Astrocyte (in vitro differentiated cells and primary cell): ENCODE data around the gene ARL6IP4. TPM values are rescaled to one million over a fixed set of nuclear protein-coding genes. Genes with fewer than 3 reads are reported as not detected.

ENCODE experiments used
- DNase-seq: peaks from one replicate; pipeline ENCODE4 v3.0.0-alpha.2; 2010; ENCODE audit warnings: low read depth
- FAIRE-seq: peaks from 2 replicates; lab custom pipeline; 2011; peaks lifted over from hg19 to GRCh38; lab: Jason Lieb, UNC
- H2AFZ ChIP-seq: 2 replicates; pipeline ENCODE4 v1.6.0; 2012; ENCODE audit warnings: low read depth, low read length, inconsistent platforms
- H3K27ac ChIP-seq: 2 replicates; pipeline ENCODE4 v1.5.1; 2011; ENCODE audit warnings: low read depth, low read length, inconsistent platforms
- H3K27me3 ChIP-seq: 2 replicates; pipeline ENCODE4 v1.6.0; 2011; ENCODE audit warnings: low read length, inconsistent platforms; ENCODE audit not compliant: insufficient read depth
- H3K36me3 ChIP-seq: 2 replicates; pipeline ENCODE4 v1.5.1; 2011; ENCODE audit warnings: low read length, inconsistent platforms; ENCODE audit not compliant: insufficient read depth
- H3K4me1 ChIP-seq: 2 replicates; pipeline ENCODE4 v1.5.1; 2011; ENCODE audit warnings: low read length, inconsistent platforms; ENCODE audit not compliant: insufficient read depth
- H3K4me2 ChIP-seq: 2 replicates; pipeline ENCODE4 v1.6.0; 2012; ENCODE audit warnings: low read length, inconsistent platforms
- H3K4me3 ChIP-seq: 2 replicates; pipeline ENCODE4 v1.5.1; 2011; ENCODE audit warnings: low read depth, mild to moderate bottlenecking, low read length, inconsistent platforms; ENCODE audit not compliant: insufficient read depth
- H3K79me2 ChIP-seq: 2 replicates; pipeline ENCODE4 v1.6.0; 2012; ENCODE audit warnings: mild to moderate bottlenecking, low read length, inconsistent platforms; ENCODE audit not compliant: insufficient read depth
- H3K9ac ChIP-seq: 2 replicates; pipeline ENCODE4 v1.6.0; 2012; ENCODE audit warnings: mild to moderate bottlenecking, low read length, inconsistent platforms
- H3K9me3 ChIP-seq: 2 replicates; pipeline ENCODE4 v1.5.1; 2012; ENCODE audit warnings: low read depth, mild to moderate bottlenecking, low read length, inconsistent platforms; ENCODE audit not compliant: insufficient read depth
- H4K20me1 ChIP-seq: 2 replicates; pipeline ENCODE4 v1.6.0; 2012; ENCODE audit warnings: low read length, inconsistent platforms; ENCODE audit not compliant: insufficient read depth
- H3K27ac Mint-ChIP-seq: one replicate; pipeline ENCODE4 v1.8.0; 2021; ENCODE audit warnings: mild to moderate bottlenecking, mixed read lengths; ENCODE audit not compliant: unreplicated experiment
- H3K27me3 Mint-ChIP-seq: one replicate; pipeline ENCODE4 v1.8.0; 2021; ENCODE audit warnings: low read depth, mixed read lengths; ENCODE audit not compliant: unreplicated experiment
- H3K36me3 Mint-ChIP-seq: one replicate; pipeline ENCODE4 v1.8.0; 2021; ENCODE audit warnings: low read depth, mixed read lengths; ENCODE audit not compliant: unreplicated experiment
- H3K4me1 Mint-ChIP-seq: one replicate; pipeline ENCODE4 v1.8.0; 2021; ENCODE audit warnings: low read depth, mixed read lengths; ENCODE audit not compliant: unreplicated experiment
- H3K4me3 Mint-ChIP-seq: one replicate; pipeline ENCODE4 v1.8.0; 2021; ENCODE audit warnings: mild to moderate bottlenecking, moderate library complexity, mixed read lengths; ENCODE audit not compliant: unreplicated experiment
- H3K9me3 Mint-ChIP-seq: one replicate; pipeline ENCODE4 v1.8.0; 2021; ENCODE audit warnings: mild to moderate bottlenecking, mixed read lengths; ENCODE audit not compliant: unreplicated experiment
- CTCF ChIP-seq: IDR thresholded peaks from 2 replicates; pipeline ENCODE4 v1.5.1; 2011; ENCODE audit warnings: low read depth, mild to moderate bottlenecking, inconsistent platforms, low read length, moderate library complexity; ENCODE audit not compliant: insufficient read depth
- EZH2 ChIP-seq: IDR thresholded peaks from 2 replicates; pipeline ENCODE4 v1.6.1; 2012; ENCODE audit warnings: mild to moderate bottlenecking, low read length, inconsistent platforms; ENCODE audit not compliant: insufficient read depth
- total RNA-seq: library from RNA; stranded (reverse); gene quantifications from 2 replicates; pipeline ENCODE4 v1.2.1, GENCODE V29; 2021

ARL6IP4 gene
- total RNA-seq, 1 donor from 2014 or later = 122 TPM

GRCh38 chr12:122981587-122982476, 1.4 kb downstream of the ARL6IP4 start:
- Histone ChIP-seq H2AFZ (no peak overlapping the region), H3K4me1 (peaks cover 43% of the 10 kb centered on the region), H4K20me1 (peaks cover 28% of the 10 kb centered on the region), H3K9ac (peak overlapping the region; percentile 89), H3K4me2 (peak overlapping the region; percentile 93), H3K79me2 (peaks cover 66% of the 10 kb centered on the region), H3K27ac (no peak overlapping the region), H3K9me3 (no peaks in the 10 kb centered on the region), H3K4me3 (peak overlapping the region; percentile 83), H3K27me3 (no peaks in the 10 kb centered on the region), H3K36me3 (no peaks in the 10 kb centered on the region)
- Mint-ChIP-seq H3K27me3 (no peaks in the 10 kb centered on the region), H3K4me1 (peaks cover 29% of the 10 kb centered on the region), H3K36me3 (peaks cover 3% of the 10 kb centered on the region), H3K27ac (peak overlapping the region; percentile 62), H3K9me3 (no peaks in the 10 kb centered on the region), H3K4me3 (peak overlapping the region; percentile 90)
- DNase-seq = no peak
- no peak for FAIRE-seq
- no peak for TF ChIP-seq EZH2
- TF ChIP-seq CTCF = no peak

GRCh38 chr12:122982477-122982815, 2.0 kb downstream of the ARL6IP4 start:
- Histone ChIP-seq H3K4me1 (peaks cover 43% of the 10 kb centered on the region), H3K9ac (peak overlapping the region; percentile 89), H3K27ac (no peak overlapping the region), H3K9me3 (no peaks in the 10 kb centered on the region), H2AFZ (no peak overlapping the region), H3K79me2 (peaks cover 60% of the 10 kb centered on the region), H3K36me3 (no peaks in the 10 kb centered on the region), H3K4me2 (peak overlapping the region; percentile 93), H3K27me3 (no peaks in the 10 kb centered on the region), H3K4me3 (no peak overlapping the region), H4K20me1 (peaks cover 28% of the 10 kb centered on the region)
- no peak for FAIRE-seq
- H3K36me3 Mint-ChIP-seq = peaks cover 3% of the 10 kb centered on the region
- peak overlapping the region; percentile 90 for H3K4me3 Mint-ChIP-seq
- TF ChIP-seq CTCF = no peak
- no peak for TF ChIP-seq EZH2
- peak overlapping the region; percentile 62 for H3K27ac Mint-ChIP-seq
- H3K9me3 Mint-ChIP-seq = no peaks in the 10 kb centered on the region
- H3K27me3 Mint-ChIP-seq = no peaks in the 10 kb centered on the region
- peaks cover 29% of the 10 kb centered on the region for H3K4me1 Mint-ChIP-seq
- no peak for DNase-seq
